Keratinocyte (primary cell): Measurements from ENCODE around the gene DNAJB2. TPM values are rescaled to one million over a fixed set of nuclear protein-coding genes. Genes with fewer than 3 reads are reported as not detected.

Experiments used
- DNase-seq: peaks from one replicate; pipeline ENCODE4 v3.0.0-alpha.2; 2011; ENCODE audit warnings: low read depth, missing footprints, low spot score
- FAIRE-seq: peaks from 2 replicates; lab custom pipeline; 2011; peaks lifted over from hg19 to GRCh38; lab: Jason Lieb, UNC
- H2AFZ ChIP-seq: 2 replicates; pipeline ENCODE4 v1.6.0; 2012; ENCODE audit warnings: low read length, control low read depth, inconsistent platforms; ENCODE audit not compliant: control insufficient read depth
- H3K27ac ChIP-seq: 2 replicates; pipeline ENCODE4 v1.5.1; 2011; ENCODE audit warnings: low read length; ENCODE audit not compliant: control insufficient read depth, insufficient read depth
- H3K27me3 ChIP-seq: 3 replicates; pipeline ENCODE4 v1.6.0; 2011; ENCODE audit warnings: low read length; ENCODE audit not compliant: control insufficient read depth, insufficient read depth; ENCODE audit errors: extremely low read depth
- H3K36me3 ChIP-seq, 2 experiments: 2 replicates in 1 of 2; 3 replicates in 1 of 2; pipeline ENCODE4 v1.5.1; 2011; ENCODE audit warnings: low read length in 2 of 2, mild to moderate bottlenecking in 1 of 2; ENCODE audit not compliant: control insufficient read depth in 2 of 2, insufficient read depth in 2 of 2; ENCODE audit errors: extremely low read depth in 1 of 2
- H3K4me1 ChIP-seq: 3 replicates; pipeline ENCODE4 v1.5.1; 2011; ENCODE audit warnings: low read length; ENCODE audit not compliant: control insufficient read depth, insufficient read depth; ENCODE audit errors: extremely low read depth
- H3K4me2 ChIP-seq: 3 replicates; pipeline ENCODE4 v1.6.0; 2011; ENCODE audit warnings: low read depth, low read length; ENCODE audit not compliant: control insufficient read depth, insufficient read depth; ENCODE audit errors: extremely low read depth
- H3K4me3 ChIP-seq, 3 experiments: fragments of 200-600 bp in 1 of 3; sonication (generic) in 1 of 3; 2 replicates in 2 of 3; 3 replicates in 1 of 3; pipeline ENCODE4 v1.5.1; 2011 to 2016; ENCODE audit warnings: low read length in 3 of 3, mild to moderate bottlenecking in 3 of 3, control low read depth in 2 of 3, inconsistent platforms in 1 of 3, low read depth in 1 of 3, mixed read lengths in 1 of 3, mixed run types in 1 of 3, moderate library complexity in 1 of 3; ENCODE audit not compliant: control insufficient read depth in 2 of 3, insufficient read depth in 2 of 3; ENCODE audit errors: extremely low read depth in 1 of 3
- H3K79me2 ChIP-seq: 2 replicates; pipeline ENCODE4 v1.6.0; 2012; ENCODE audit warnings: low read length; ENCODE audit not compliant: control insufficient read depth, insufficient read depth
- H3K9ac ChIP-seq: 3 replicates; pipeline ENCODE4 v1.6.0; 2011; ENCODE audit warnings: low read length; ENCODE audit not compliant: control insufficient read depth, insufficient read depth; ENCODE audit errors: extremely low read depth
- H3K9me1 ChIP-seq: 3 replicates; pipeline ENCODE4 v1.6.0; 2011; ENCODE audit warnings: low read length; ENCODE audit not compliant: control insufficient read depth, insufficient read depth; ENCODE audit errors: extremely low read depth
- H3K9me3 ChIP-seq: 2 replicates; pipeline ENCODE4 v1.5.1; 2012; ENCODE audit warnings: low read depth, low read length; ENCODE audit not compliant: control insufficient read depth
- H4K20me1 ChIP-seq: 3 replicates; pipeline ENCODE4 v1.6.0; 2011; ENCODE audit warnings: low read length; ENCODE audit not compliant: control insufficient read depth, insufficient read depth; ENCODE audit errors: extremely low read depth
- CTCF ChIP-seq, 3 experiments: IDR thresholded peaks in 1 of 3; conservative IDR thresholded peaks in 1 of 3; optimal IDR thresholded peaks in 1 of 3; 2 replicates in 2 of 3; 3 replicates in 1 of 3; pipeline versions ENCODE3 to v1.5.1; 2011; ENCODE audit warnings: low read length in 3 of 3, mild to moderate bottlenecking in 3 of 3, moderate library complexity in 2 of 3, control low read depth in 1 of 3, inconsistent platforms in 1 of 3; ENCODE audit not compliant: insufficient read depth in 2 of 3; ENCODE audit errors: extremely low read depth in 1 of 3
- EZH2 ChIP-seq: IDR thresholded peaks from one replicate; pipeline ENCODE4 v1.6.1; 2012; ENCODE audit warnings: inconsistent platforms, mild to moderate bottlenecking, low read length, moderate library complexity
- dilution Hi-C: fragments of 300-500 bp; cut with MboI; formaldehyde crosslinking; loops from one replicate; pipeline ENCODE4 v1.7.0; 2020; ENCODE audit warnings: low sequenced_read_pairs; ENCODE audit not compliant: extremely low pct_ligation_motif_present
- polyA plus RNA-seq, 5 experiments: library from polyadenylated mRNA; depleted of rRNA in 3 of 5; stranded (reverse) in 3 of 5; stranded (forward) in 1 of 5; unstranded in 1 of 5; fragments of >200 nt; gene quantifications; 1 replicate in 1 of 5; 2 replicates in 3 of 5; 3 replicates in 1 of 5; pipeline versions ENCODE4 v1.2.1 to v1.2.3, GENCODE V29; 2011 to 2012; ENCODE audit warnings: missing spikeins in 2 of 5, low read depth in 1 of 5, low replicate concordance in 1 of 5

Gene DNAJB2
- polyA plus RNA-seq, 1 donor (not counting 4 experiments of a cell fraction or from before 2014, with no cell fraction given): 51.7 TPM

- DNase-seq: no peak
- Histone ChIP-seq H3K9me3 (no peaks in the 10 kb centered on the region), H3K27ac (peak overlapping the region; percentile 10), H3K4me1 (peaks cover 37% of the 10 kb centered on the region), H3K9ac (no peak overlapping the region), H3K4me3 (peak overlapping the region in 1 of 3 experiments; percentile 37), H3K27me3 (no peaks in the 10 kb centered on the region), H3K9me1 (no peaks in the 10 kb centered on the region), H3K79me2 (no peaks in the 10 kb centered on the region), H3K4me2 (peak overlapping the region; percentile 62), H2AFZ (peak overlapping the region; percentile 20), H3K36me3 (peaks cover 1 to 2% of the 10 kb centered on the region in 2 experiments), H4K20me1 (no peaks in the 10 kb centered on the region)
- peak; percentile 5 for FAIRE-seq
- dilution Hi-C loops: no loop called here
- TF ChIP-seq CTCF (optimal IDR thresholded peaks at IDR 0.05 in 1 of 3, IDR thresholded peaks at IDR 0.05 in 1 of 3, conservative IDR thresholded peaks at IDR 0.05 in 1 of 3; ENCODE audit: extremely low read depth in 1 of 3, insufficient read depth in 2 of 3, low read length in 3 of 3) (no peak), EZH2 (no peak)
Observed at GRCh38 chr2:219289537-219290361, 10.6 kb downstream of the DNAJB2 start.

GRCh38 chr2:219290381-219291171 lies 11.4 kb downstream of the DNAJB2 start:
- H3K9me1 ChIP-seq: no peaks in the 10 kb centered on the region
- no peak overlapping the region for H3K4me2 ChIP-seq
- H3K9ac ChIP-seq: no peak overlapping the region
- peaks cover 28% of the 10 kb centered on the region for H3K4me1 ChIP-seq
- H2AFZ ChIP-seq: no peak overlapping the region
- no peak overlapping the region for H3K4me3 ChIP-seq
- no peaks in the 10 kb centered on the region for H3K79me2 ChIP-seq
- DNase-seq (no peak), FAIRE-seq (no peak)
- TF ChIP-seq CTCF (optimal IDR thresholded peaks at IDR 0.05 in 1 of 3, IDR thresholded peaks at IDR 0.05 in 1 of 3, conservative IDR thresholded peaks at IDR 0.05 in 1 of 3; ENCODE audit: extremely low read depth in 1 of 3, insufficient read depth in 2 of 3, low read length in 3 of 3) (no peak), EZH2 (no peak)
- dilution Hi-C loops: no loop called here
- no peaks in the 10 kb centered on the region for H3K36me3 ChIP-seq
- no peaks in the 10 kb centered on the region for H3K9me3 ChIP-seq
- H3K27me3 ChIP-seq: no peaks in the 10 kb centered on the region
- no peak overlapping the region for H3K27ac ChIP-seq
- H4K20me1 ChIP-seq: no peaks in the 10 kb centered on the region
